ENCODE data around the gene KSR2.
A peak's percentile ranks its signal among the peaks of the same experiment; 100 is the strongest.
"Not testable (repeated sequence)": the region's sequence is repeated elsewhere in the genome, so short reads cannot be mapped to it uniquely, and the experiment has no call there.

KSR2 gene

DNA sequence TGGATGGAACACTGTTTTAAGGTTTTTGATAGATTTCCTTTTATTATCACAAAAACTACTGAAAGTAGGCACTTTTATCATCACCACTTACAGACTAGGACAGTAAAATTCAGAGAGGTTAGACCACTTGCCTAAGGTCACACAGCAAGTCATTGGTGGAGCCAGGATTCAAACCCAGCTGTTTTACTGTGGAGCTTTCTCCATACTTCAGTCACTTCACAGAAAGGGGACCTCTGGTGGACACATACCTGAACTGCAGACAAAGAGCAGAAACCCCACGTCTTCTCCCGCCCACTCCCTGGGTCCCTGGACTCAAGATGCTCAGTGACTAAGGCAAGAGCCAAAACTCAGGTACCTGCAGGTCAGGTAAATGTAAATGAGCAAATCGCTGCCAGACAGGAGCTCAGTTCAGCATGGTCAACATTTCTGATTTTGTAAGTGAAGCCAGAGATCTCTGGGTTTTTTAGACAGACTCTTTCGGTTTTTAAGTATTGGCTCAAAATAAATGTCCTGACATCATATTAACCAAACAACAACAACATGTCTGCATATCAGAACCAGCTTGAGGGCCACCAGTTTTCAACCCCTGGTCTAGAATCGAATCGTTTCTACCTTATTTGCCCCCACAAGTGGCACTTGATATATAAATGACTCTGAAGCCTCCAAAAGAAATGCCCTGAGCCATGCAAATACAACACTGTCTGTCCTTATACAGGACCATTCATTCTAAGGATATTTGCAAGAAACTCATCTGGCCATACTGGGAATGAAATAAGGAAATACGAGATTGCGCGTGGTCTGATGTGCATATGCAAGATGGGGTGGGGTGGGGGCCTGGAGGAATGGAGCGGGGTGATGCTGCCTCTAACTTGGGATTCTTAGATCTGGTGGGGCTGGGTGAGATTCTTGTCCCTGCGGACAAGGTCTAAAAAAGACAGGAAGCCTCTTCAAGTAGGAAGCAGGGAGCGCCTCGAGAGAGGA lies 110.9 kb downstream of the KSR2 start:
- DNase-seq (ENCODE audit: low read depth), result no peak

DNA sequence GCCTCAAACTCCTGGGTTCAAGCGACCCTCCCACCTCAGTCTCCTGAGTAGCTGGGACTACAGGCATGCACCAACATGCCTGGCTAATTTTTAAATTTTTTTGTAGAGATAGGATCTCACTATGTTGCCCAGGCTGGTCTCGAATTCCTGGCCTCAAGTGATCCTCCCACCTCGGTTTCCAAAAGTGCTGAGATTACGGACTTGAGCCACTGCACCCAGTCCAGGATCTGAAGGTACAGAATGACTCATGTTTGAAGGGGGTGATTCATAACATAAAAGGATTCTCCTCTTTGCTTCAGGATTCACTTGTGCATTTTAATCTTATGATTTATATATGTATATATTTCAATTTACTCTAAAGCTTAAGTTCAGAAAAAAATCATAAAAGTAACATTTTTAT lies 111.7 kb downstream of the KSR2 start:
- DNase-seq (ENCODE audit: low read depth), result not testable (repeated sequence)

DNA sequence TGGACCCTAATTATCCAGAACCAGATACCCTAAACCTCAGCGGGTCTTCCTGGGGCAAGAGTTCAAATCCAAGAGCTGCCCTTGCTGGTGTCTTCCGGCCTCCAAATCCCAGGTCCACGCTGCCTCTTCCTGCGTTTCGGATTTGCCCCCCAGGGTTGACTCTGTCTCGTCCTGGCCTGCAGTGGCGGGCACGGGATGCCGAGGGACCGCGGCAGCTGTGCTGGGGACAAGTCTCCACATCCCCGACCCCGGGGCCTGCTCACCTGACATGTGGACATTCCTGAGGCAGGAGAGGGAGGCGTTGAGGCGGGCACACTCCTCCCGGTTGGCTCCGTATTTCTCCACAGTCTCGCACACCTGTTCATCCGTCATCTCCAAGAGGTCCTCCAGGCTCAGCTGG lies 113.6 kb downstream of the KSR2 start:
- no peak for DNase-seq (ENCODE audit: low read depth)

DNA sequence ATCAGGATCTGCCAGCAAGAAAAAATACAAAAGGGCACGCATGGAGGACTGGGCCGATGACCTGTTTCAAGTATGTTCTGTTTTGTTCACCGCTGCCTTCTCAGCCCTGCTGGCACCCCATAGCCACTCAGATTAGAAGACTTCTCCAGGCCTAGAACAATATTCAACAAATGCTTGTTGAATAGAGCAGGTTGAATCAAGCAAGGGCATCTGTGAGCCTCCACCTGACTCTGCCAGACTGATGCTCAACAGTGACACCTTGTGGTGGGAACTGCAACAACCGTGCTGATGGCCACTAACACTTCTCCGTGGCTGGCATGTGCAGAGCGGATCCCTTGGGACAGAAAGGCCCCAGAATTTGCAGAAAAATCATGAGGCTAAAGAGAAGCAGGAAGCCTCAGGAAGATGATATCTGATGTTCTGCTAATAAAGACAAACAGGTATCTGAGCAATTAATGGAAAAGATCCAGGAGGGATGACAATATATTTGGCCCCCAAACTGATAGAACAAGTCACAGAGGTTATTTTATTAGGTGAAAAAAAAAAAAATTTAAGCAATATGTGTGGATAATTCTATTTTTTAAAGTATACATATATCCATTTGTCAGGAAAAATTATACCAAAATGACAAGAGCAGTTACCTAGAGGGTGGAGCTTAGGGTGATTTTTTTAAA lies 114.3 kb downstream of the KSR2 start:
- no peak for DNase-seq (ENCODE audit: low read depth)

DNA sequence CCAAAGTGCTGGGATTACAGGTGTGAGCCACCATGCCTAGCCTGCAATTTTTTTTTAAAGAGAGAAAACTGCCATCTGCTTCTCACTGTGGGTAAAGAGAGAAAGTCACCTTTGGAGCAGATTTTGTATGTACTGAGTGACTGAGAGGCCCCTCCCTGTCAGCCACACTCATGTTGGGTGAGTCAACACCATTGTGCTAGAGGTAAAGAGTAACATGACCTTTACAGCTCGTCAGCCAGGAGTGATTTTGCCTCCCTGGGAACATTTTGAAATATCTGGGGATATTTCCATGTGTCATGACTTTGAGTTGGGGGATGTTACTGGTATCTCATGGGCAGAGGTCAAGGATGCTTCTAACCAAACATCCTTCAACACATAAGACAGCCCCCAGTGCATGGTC lies 115.2 kb downstream of the KSR2 start:
- no peak for DNase-seq (ENCODE audit: low read depth)

DNA sequence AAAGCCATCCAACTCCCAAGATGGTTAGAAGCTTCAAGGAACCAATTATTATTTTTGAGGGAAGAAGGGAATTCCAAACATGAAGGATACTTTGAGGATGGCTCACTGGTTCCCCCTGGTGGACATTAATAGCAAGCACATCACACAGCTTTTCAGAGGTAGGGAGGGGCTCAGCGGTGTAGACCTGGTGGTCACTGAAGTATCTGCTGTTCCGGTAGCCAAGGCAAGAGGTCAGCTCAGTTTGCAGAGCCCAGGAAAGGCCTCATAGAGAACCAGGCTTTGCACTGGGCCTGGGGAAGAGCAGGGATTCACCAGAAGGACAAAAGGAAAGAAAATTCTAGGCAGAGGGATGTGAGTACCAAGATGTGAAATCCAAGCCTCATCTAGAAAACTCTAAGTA lies 118.7 kb downstream of the KSR2 start:
- peak; percentile 8 for DNase-seq (ENCODE audit: low read depth)

DNA sequence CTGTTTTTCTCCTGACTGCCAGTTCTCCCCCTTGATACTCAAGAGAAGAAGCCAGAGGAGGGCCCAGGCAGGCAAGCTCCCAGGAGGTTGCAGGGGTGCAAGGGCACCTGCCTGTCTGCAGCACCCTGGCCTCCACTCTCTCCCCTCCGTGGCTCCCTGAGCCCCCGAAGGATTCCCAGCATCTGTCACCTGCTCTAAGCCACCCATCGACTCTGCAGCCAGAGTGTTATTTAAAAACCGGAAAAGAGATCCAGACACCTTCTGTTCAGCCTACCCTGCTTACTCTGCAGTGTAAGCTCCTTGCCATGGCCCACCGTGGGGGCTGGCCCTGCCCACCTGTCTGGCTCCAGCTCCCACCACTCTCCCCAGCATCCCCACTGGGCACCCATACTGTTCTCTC lies 121.4 kb downstream of the KSR2 start:
- no peak for DNase-seq (ENCODE audit: low read depth)

DNA sequence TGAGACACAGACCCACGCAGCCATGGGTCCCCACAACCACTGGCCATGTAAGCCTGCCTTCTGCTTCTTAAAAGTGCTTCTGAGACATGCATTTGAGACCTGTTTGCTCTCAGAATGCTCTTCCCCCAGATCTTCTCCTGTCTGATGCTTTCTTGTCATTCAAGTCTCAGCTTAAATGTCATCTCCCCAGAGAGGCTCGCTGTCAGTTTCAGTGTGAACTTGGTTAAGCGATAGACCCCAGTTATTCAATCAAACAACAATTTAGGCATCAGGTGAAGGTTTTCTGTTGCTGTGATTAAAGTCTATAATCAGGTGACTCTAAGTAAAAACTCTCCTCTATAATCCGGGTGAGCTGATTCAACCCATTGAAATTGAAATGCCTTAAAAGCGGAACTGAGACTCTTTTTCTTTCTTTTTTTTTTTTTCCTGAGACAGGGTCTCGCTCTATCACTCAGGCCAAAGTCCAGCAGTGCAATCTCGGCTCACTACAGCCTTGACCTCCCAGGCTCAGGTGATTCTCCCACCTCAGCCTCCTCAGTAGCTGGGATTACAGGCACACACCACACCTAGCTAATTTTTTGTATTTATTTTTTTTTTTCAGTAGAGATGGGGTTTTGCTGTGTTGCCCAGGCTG lies 123.4 kb downstream of the KSR2 start:
- no peak for DNase-seq (ENCODE audit: low read depth)

DNA sequence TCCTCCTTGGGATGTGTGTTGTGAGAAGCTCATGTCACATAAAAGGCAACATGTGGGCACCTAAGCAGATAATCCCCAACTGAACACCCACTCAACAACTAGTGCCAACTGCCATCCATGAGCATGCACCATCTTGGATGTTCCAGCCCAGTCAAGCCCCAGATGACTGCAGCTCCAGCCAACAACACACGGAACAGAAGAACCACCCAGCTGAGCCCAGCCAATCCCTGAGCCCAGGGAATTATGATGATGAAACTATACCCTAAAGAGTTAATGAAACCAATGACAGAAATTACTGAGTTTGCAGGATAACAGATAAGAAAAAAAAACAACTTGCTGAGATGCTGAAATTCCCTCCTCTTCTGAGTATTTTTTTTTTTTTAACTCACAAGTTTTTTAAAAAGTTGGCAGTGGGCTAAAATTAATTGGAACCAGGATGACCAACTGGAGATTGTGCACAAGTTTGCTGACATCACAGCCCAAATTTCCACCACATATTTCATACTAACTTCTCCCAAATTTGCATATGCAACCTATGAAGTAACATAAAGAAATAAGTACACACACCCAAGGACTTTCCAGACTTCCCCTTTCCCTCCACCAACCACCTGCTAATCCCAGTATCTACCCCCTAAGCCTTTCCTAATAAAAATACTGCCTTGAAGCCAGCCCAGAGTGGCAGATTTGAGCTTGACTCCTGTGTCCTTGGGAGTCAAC lies 124.5 kb downstream of the KSR2 start:
- no peak for DNase-seq (ENCODE audit: low read depth)

DNA sequence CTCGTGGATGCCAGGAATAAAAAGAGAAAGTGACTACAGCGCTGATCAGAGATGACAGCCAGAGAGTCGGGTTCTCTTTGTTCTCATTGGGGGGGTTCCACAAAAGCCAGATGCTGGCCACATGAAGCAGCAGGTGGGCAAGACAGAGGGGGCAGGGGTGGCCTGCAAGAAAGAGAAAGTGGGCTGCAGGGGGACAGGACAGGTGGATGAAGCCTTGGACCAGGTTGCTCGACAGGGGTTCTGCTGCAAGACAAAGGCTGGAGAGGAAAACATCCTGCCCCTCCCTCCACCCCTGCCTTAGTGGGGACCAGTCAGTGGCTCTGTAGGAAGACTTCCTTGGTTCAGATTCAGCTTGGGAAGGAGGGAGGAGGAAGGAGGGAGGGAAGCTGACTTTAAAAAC lies 126.2 kb downstream of the KSR2 start:
- DNase-seq (ENCODE audit: low read depth), result no peak

DNA sequence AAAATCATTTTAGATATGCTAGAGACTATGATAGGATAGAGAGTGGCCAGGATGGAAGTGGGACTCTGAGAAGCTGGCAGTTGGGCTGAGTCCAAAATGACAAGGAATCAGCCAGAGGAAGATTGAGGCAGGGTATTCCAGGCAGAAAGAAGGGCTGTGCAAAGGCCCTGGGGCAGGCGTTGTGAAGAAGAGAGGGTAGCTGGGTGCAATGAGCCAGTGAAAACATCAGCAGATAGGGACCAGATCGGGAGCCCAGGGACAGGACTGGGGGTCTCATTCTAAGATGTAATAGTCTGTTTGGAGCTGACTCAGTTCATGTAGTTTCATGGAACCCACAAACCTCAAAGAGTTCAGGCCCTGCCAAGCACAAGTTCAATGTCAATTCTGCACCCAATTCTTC lies 126.6 kb downstream of the KSR2 start:
- DNase-seq (ENCODE audit: low read depth), result no peak

DNA sequence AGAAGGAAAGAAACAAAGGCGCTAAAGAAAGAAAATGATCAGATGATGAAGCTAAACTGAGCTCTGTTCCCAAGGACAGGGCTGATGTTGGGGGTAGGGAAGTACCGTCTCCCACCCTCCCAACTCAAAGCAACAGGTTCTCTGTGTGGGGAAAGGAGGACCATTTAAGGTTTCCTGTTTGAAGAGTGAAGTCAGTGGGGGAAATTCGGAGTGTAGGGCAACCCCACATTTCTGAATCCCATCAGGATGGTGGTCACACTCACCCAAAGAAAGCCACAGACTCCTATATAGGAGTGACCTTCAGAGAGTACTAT lies 131.1 kb downstream of the KSR2 start:
- no peak for DNase-seq (ENCODE audit: low read depth)

DNA sequence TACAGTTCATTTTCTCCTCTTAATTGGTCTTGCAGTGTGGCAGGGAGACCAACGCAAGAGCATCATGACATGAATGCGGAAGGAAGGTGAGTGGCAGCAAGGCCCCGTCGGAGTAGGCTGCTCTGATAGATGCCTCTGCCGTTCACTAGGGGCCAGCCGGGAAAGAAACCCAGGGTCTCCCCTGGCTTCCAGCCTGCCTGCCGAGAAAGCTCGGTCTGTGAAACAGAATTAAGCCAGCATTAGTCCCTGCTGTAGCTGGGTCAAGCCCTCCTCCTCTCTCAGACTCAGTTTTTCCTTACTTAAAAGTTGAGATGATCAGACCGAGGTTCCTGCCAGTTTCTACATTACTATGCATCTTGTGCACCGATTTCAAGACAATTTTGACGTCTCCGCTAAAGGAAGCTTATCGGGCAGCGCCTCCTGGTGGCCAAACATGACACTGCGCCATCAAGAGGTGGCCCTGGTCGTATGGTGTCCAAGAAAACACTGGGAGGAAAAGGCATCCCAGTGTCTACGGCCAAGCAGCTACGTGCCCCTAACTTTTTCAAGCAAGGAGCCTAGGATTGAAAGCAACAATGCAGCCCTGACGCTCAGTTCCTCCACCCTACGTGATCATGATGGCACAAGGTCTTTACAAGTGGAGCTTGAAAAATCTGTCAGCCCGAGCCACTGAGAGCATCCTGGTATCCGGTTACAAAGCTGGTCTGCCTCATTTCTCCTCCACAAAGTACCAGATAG lies 131.6 kb downstream of the KSR2 start:
- DNase-seq (ENCODE audit: low read depth), result peak; percentile 58

DNA sequence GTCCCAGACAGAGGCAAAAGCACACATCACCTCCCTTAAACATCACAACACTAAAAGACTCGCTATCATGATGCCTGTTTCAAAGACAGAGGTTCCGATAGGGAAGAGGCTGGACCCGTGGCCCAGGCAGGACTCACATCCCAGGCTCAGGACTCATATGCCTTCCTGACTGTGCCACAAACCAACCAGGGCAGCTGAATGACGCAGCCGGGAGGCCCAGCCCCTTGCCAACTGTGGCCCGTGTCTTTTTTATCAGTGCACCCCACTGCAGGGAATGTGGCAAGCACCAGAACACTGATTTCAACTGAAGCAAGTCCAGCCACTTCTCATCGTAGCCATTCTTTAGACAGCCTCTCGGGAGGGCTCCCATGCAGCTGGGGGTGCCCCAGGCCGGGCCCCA lies 132.3 kb downstream of the KSR2 start:
- no peak for DNase-seq (ENCODE audit: low read depth)

DNA sequence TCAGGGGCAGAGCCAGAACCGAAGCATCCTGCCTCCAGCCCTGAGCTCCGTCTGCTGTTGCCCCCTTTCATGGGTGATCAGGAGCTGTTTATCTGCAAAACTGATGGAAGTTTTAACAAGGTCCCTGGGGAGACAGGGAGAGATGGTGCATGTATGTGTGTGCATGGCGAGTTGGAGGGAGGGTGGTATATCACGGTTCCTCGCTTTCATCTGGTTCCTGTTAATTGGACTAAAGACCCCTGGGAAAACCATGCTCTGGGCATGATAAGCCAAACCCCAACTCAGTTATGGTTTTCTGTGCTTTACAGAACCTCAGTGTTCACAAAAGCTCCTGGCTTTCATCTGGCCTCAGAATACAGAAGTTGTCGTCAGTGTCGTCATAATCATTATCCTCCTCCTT lies 133.6 kb downstream of the KSR2 start:
- DNase-seq (ENCODE audit: low read depth), result no peak

DNA sequence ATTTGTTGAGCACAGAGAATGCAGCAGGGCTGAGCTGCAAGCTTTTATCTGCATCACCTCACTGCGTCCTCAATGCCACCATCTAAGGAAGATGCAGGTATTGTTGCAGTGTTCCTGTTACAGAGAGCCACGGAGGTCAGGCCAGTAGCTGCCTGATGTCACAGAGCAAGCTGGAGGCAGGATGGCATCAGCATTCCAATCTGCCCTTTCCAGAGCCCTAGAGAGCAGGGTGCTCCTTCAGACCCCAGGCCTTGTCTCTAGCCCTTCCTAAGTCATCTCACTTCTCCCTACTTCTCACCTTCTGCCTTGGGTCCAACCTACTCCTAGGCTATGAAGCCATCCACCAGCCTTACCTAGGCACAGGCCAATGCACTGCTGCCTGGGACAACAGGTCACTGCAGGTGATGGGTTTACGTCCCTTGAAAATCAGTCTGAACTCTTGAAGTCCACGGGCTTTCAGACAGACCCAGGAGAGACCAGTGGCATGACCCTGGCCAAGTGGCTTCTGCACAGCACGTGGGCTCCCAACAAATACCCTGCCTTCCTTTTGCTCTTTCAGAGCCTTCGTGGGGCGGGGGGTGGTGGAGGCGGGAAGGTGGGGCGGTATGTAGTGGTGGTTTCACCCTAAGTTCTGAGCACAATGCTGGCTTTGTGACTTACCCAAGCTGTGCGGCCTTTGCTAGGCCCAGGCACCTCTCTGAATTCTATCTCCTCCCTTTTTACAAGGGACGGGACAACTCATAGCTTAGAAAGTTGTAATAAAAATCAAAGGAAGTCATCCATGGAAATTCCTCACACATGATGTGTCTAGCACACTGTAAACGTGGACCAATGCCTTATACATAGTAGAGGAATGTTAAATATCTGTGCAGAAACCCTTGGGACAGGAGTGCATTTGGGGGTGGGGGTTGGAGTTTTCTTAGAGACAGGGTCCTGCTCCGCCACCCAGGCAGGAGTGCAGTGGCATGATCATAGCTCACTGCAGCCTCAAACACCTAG lies 136.0 kb downstream of the KSR2 start:
- DNase-seq (ENCODE audit: low read depth), result no peak

DNA sequence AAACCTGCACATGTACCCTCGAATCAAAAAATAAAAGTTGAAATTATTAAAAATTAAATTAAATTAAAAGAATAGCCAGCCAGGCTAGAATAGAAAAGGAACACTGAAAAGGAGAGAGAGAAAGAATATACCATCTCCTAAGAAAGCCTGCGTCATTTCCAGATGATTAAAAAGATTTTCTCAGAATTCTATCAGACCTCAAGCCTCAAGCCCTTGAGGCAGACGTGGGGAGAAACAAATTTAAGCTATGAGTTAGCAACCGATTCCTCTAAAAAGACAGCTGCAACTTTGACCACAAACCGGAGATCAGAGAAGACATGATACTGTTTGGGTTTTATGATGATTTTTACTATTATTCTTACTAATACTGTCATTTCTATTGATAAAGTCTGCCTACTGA lies 138.3 kb downstream of the KSR2 start:
- DNase-seq (ENCODE audit: low read depth), result no peak

DNA sequence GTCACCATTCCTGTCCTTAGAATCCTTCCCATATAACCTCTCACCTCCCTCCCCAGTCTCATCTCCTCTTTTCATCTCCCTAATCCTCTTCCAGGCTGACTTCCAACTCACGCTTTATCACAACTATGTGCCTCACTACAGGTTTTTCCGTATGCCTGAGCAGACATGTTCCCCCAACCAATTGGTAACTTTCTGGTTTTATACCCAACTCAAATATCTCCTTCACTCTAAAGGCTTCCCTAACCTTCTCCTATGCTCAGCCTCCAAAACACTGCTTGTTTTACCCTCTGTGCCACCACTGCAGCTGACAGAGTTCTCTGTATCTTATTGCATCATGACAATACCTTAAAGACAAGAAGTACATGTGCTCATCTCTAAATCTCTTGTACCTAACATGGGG lies 139.7 kb downstream of the KSR2 start:
- DNase-seq (ENCODE audit: low read depth), result no peak

DNA sequence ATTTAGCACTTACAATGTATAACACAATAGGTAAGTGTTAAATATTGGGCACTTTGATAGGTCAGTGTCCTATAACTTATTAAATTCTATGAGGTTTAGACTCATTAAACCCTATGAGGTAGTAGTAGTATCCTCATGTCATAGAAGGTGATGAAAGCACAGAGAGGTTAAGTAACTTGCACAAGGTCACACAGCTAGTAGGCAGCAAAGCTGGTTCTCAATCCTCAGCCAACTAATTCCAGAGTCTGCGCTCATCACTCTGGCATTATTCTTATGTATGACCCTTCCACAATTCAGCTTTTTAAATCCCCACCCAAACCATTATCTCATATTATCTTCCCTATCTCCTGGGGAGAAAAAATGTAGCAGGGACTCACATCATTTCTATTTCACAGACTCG lies 141.1 kb downstream of the KSR2 start:
- no peak for DNase-seq (ENCODE audit: low read depth)

DNA sequence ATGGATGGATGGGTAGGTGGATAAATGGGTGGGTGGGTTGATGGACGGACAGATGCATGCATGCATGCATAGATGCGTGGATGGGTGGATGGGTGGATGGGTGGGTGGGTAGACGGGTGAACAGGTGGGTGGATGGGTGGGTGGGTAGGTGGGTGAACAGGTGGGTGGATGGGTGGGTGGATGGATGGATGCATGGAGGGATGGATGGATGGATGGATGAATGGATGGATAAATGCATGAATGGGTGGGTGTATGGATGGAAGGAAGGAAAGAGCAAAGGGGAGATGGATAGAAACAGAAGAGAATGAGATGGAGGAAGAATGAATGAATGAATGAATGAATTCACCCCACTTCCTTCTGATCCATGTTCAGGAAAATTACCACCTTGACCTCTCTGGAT lies 143.0 kb downstream of the KSR2 start:
- DNase-seq (ENCODE audit: low read depth), result no peak
